WTC11 (cell line): ENCODE measurements around the gene MLH3. TPM values are rescaled to one million over a fixed set of nuclear protein-coding genes. Genes with fewer than 3 reads are reported as not detected.
A peak's percentile ranks its signal among the peaks of the same experiment; 100 is the strongest.

Experiments
- ATAC-seq: fragments of 200-7000 bp; cut with Tn5 transposase; 2 replicates; pipeline ENCODE4 v1.10.0; 2021; ENCODE audit warnings: mild to moderate bottlenecking, moderate library complexity
- CTCF ChIA-PET: fragments of 300-600 bp; sonication (Branson Sonifier 250); formaldehyde crosslinking; loops from one replicate; lab custom pipeline; 2021; ENCODE audit warnings: antibody characterized with exemption; lab: Charles Lee
- POLR2A ChIA-PET: fragments of 350-600 bp; sonication (Branson Sonifier 250); formaldehyde crosslinking; loops from one replicate; lab custom pipeline; 2021; ENCODE audit warnings: antibody characterized with exemption; lab: Charles Lee
- DNase-seq: peaks from one replicate; pipeline ENCODE4 v3.0.0; 2021; ENCODE audit warnings: low spot score
- H3K27ac Mint-ChIP-seq: 2 replicates; pipeline ENCODE4 v1.8.0; 2021; ENCODE audit warnings: mixed read lengths
- H3K27me3 Mint-ChIP-seq: 2 replicates; pipeline ENCODE4 v1.8.0; 2021; ENCODE audit warnings: low read depth, mild to moderate bottlenecking, moderate library complexity, mixed read lengths
- H3K36me3 Mint-ChIP-seq: 2 replicates; pipeline ENCODE4 v1.8.0; 2021; ENCODE audit warnings: mixed read lengths
- H3K4me1 Mint-ChIP-seq: 2 replicates; pipeline ENCODE4 v1.8.0; 2022; ENCODE audit warnings: mixed read lengths
- H3K4me3 Mint-ChIP-seq: 2 replicates; pipeline ENCODE4 v1.8.0; 2021; ENCODE audit warnings: mild to moderate bottlenecking, moderate library complexity, mixed read lengths
- H3K9me3 Mint-ChIP-seq: 2 replicates; pipeline ENCODE4 v1.8.0; 2021; ENCODE audit warnings: mixed read lengths
- AFF4 ChIP-seq: sonication (generic); formaldehyde crosslinking; IDR thresholded peaks from 2 replicates; pipeline ENCODE4 v1.8.1; 2023; ENCODE audit warnings: mild to moderate bottlenecking, missing genetic modification reagents, borderline replicate concordance
- AR ChIP-seq: fragments of 250-450 bp; sonication (Bioruptor Pico); IDR thresholded peaks from 2 replicates; pipeline ENCODE4 v1.9.0; 2021; ENCODE audit warnings: mild to moderate bottlenecking
- CREB1 ChIP-seq: sonication (generic); formaldehyde crosslinking; IDR thresholded peaks from 2 replicates; pipeline ENCODE4 v1.8.0; 2023; ENCODE audit warnings: mild to moderate bottlenecking, missing genetic modification reagents
- E2F4 ChIP-seq: sonication (generic); formaldehyde crosslinking; IDR thresholded peaks from 2 replicates; pipeline ENCODE4 v1.8.1; 2022; ENCODE audit warnings: low read depth, mild to moderate bottlenecking, moderate library complexity, missing genetic modification reagents, borderline replicate concordance
- ELF4 ChIP-seq: sonication (generic); formaldehyde crosslinking; IDR thresholded peaks from 2 replicates; pipeline ENCODE4 v1.8.1; 2022; ENCODE audit warnings: low read depth, mild to moderate bottlenecking, moderate library complexity, missing genetic modification reagents
- FOXJ3 ChIP-seq: sonication (generic); formaldehyde crosslinking; IDR thresholded peaks from 2 replicates; pipeline ENCODE4 v1.9.0; 2021; ENCODE audit warnings: missing genetic modification reagents, mild to moderate bottlenecking, borderline replicate concordance
- HMGA2 ChIP-seq: fragments of 250-450 bp; sonication (Bioruptor Pico); IDR thresholded peaks from 2 replicates; pipeline ENCODE4 v1.4.0; 2021; ENCODE audit warnings: mild to moderate bottlenecking, moderate library complexity
- HMGXB4 ChIP-seq: sonication (generic); formaldehyde crosslinking; IDR thresholded peaks from 2 replicates; pipeline ENCODE4 v1.8.1; 2023; ENCODE audit warnings: mild to moderate bottlenecking, moderate library complexity, missing genetic modification reagents
- JUN ChIP-seq: sonication (generic); formaldehyde crosslinking; IDR thresholded peaks from 2 replicates; pipeline ENCODE4 v1.8.0; 2023; ENCODE audit warnings: mild to moderate bottlenecking, missing genetic modification reagents
- MYBL2 ChIP-seq: sonication (generic); formaldehyde crosslinking; IDR thresholded peaks from 2 replicates; pipeline ENCODE4 v1.8.1; 2023; ENCODE audit warnings: mild to moderate bottlenecking, moderate library complexity, missing genetic modification reagents
- NR3C1 ChIP-seq: sonication (generic); formaldehyde crosslinking; conservative IDR thresholded peaks from 2 replicates; pipeline ENCODE4 v1.8.1; 2023; ENCODE audit warnings: low read depth, mild to moderate bottlenecking, missing genetic modification reagents
- STAT6 ChIP-seq: sonication (generic); formaldehyde crosslinking; conservative IDR thresholded peaks from 2 replicates; pipeline ENCODE4 v1.8.1; 2023; ENCODE audit warnings: mild to moderate bottlenecking, low read depth, missing genetic modification reagents, moderate library complexity
- ZNF121 ChIP-seq: sonication (generic); formaldehyde crosslinking; IDR thresholded peaks from 2 replicates; pipeline ENCODE4 v1.8.0; 2023; ENCODE audit warnings: missing genetic modification reagents
- ZNF281 ChIP-seq: sonication (generic); formaldehyde crosslinking; IDR thresholded peaks from 2 replicates; pipeline ENCODE4 v1.8.0; 2023; ENCODE audit warnings: mild to moderate bottlenecking, missing genetic modification reagents
- total RNA-seq: library from RNA; stranded (reverse); gene quantifications from 3 replicates; pipeline ENCODE4 v1.2.3, GENCODE V29; 2021

Gene MLH3
- total RNA-seq, 1 experiment from 2014 or later, result 16.7 TPM

- TF ChIP-seq AFF4 (CRISPR knock-in tag) (no peak), ELF4 (CRISPR knock-in tag) (no peak), ZNF281 (CRISPR knock-in tag) (no peak)
- TF ChIP-seq, all 79 proteins: peak for 0
Observed at GRCh38 chr14:74975059-74975810, 76.0 kb downstream of the MLH3 start (continued).

GRCh38 chr14:74974364-74975058, 76.8 kb downstream of the MLH3 start:
- H3K4me1 Mint-ChIP-seq, result peaks cover 30% of the 10 kb centered on the region
- DNase-seq, result peak; percentile 7
- H3K36me3 Mint-ChIP-seq, result no peaks in the 10 kb centered on the region
- H3K27me3 Mint-ChIP-seq, result no peaks in the 10 kb centered on the region
- H3K9me3 Mint-ChIP-seq, result no peaks in the 10 kb centered on the region
- no peak overlapping the region for H3K4me3 Mint-ChIP-seq
- H3K27ac Mint-ChIP-seq, result no peak overlapping the region
- peak; percentile 47 for ATAC-seq
- POLR2A ChIA-PET, result interaction anchor here (0.8 to 1.1 kb wide), 3 partner anchors 28 to 304 kb away, joined by 3 read pairs; partner anchors contain the start of genes EIF2B2 and FOS
- CTCF ChIA-PET, result interaction anchor here (0.6 to 4.0 kb wide), 5 partner anchors 10 to 114 kb away, joined by 3 to 20 read pairs (median 4); no protein-coding TSS in a partner anchor
- TF ChIP-seq ZNF121 (CRISPR knock-in tag) (0 out of 2 replicates have a peak, but pooled peaks have one; percentile 8), AR (no peak), NR3C1 (CRISPR knock-in tag) (no peak), CREB1 (CRISPR knock-in tag) (no peak)

- CTCF ChIA-PET, result interaction anchor here (0.6 to 4.0 kb wide), 7 partner anchors 10 to 114 kb away, joined by 3 to 20 read pairs (median 4); no protein-coding TSS in a partner anchor
- H3K27ac Mint-ChIP-seq, result no peak overlapping the region
- TF ChIP-seq MYBL2 (CRISPR knock-in tag), result no peak
- TF ChIP-seq HMGA2 (CRISPR knock-in tag), result no peak
- no peak for TF ChIP-seq FOXJ3 (CRISPR knock-in tag)
- no peak for TF ChIP-seq JUN (CRISPR knock-in tag)
- no peak for TF ChIP-seq E2F4
- no peak for TF ChIP-seq HMGXB4
- TF ChIP-seq STAT6 (CRISPR knock-in tag), result no peak
Observed at GRCh38 chr14:74973905-74974363, 77.3 kb downstream of the MLH3 start.

More at GRCh38 chr14:74973905-74974363, 77.3 kb downstream of the MLH3 start:
- H3K27me3 Mint-ChIP-seq, result no peaks in the 10 kb centered on the region
- peaks cover 24% of the 10 kb centered on the region for H3K4me1 Mint-ChIP-seq
- no peak for DNase-seq
- H3K9me3 Mint-ChIP-seq, result no peaks in the 10 kb centered on the region
- ATAC-seq, result peak; percentile 7
- no peak overlapping the region for H3K4me3 Mint-ChIP-seq
- H3K36me3 Mint-ChIP-seq, result no peaks in the 10 kb centered on the region
- POLR2A ChIA-PET, result interaction anchor here (0.8 to 1.1 kb wide), 3 partner anchors 28 to 305 kb away, joined by 3 read pairs; partner anchors contain the start of genes EIF2B2 and FOS
